GM21737 (cell line): Measurements from ENCODE around the gene SLC15A5.

Experiments
- ATAC-seq: cut with Tn5 transposase; IDR thresholded peaks from one replicate; pipeline ENCODE4 v1.9.1; 2021; ENCODE audit warnings: mild to moderate bottlenecking, moderate library complexity; ENCODE audit not compliant: unreplicated experiment

Gene SLC15A5, protein sequence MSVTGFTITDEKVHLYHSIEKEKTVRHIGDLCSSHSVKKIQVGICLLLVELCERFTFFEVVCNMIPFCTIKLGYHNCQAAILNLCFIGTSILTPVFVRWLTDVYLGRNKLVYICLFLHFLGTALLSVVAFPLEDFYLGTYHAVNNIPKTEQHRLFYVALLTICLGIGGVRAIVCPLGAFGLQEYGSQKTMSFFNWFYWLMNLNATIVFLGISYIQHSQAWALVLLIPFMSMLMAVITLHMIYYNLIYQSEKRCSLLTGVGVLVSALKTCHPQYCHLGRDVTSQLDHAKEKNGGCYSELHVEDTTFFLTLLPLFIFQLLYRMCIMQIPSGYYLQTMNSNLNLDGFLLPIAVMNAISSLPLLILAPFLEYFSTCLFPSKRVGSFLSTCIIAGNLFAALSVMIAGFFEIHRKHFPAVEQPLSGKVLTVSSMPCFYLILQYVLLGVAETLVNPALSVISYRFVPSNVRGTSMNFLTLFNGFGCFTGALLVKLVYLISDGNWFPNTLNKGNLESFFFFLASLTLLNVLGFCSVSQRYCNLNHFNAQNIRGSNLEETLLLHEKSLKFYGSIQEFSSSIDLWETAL

DNA sequence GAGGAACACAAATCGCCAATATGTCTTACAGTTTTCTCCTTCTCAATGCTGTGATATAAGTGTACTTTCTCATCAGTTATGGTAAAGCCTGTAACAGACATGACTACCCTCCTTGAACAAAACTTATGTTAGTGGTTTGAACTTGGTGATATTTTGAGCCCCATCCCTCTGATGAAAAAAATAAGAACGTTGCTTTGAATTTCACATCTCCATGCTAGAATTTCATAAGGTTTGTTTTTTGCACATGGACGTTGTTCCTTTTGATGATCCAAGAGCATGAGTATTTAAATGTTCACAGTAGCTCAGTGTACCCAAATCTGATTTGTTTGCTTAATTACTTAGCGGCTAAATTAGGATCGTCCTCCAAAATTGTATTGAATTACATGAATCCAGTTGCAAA lies at the start of gene SLC15A5:
TSS of gene SLC15A5 (minus strand) at position 101 of the 400 bp plus-strand sequence. CDS start at position 101, 0 bp downstream.
- no peak for ATAC-seq

DNA sequence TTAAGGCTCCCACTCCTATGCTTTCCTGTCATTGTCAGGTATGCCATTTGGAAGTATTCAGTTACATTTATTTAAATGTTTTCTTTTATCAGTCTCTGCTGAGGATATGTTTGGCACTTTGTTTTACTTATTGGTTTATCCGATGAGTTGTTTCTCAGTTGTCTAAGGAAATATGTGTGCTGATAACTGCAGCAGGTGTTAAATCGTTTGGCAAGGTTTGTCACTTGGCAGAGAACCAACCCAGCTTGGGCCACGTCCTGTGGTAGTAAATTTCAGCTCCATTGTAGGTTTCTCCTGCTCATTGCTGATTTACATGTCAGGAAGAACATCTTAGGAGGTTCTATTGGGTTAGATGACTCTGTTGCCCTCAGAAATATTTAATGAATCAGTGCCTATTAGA lies 47.9 kb upstream of the SLC15A5 start:
- no peak for ATAC-seq

DNA sequence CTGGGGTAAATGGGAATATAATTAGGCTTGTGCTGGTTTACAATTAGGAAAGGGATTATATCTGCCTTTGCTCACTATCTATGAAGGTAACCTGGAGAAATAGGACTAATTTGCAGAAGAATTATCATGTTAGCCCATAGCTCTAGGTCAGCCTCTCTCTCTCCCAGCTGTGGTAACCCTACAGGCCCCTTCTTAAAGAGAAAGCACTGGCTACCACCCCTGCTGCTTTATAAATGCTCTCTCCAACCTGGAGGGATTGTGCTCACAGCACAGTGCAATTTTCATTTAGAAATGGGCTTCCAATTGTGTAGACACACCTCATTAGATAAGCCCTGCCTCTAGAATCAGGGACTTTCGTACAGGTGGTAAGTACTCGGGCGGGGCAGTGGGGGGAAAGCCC lies 47.3 kb upstream of the SLC15A5 start:
- ATAC-seq: no peak

DNA sequence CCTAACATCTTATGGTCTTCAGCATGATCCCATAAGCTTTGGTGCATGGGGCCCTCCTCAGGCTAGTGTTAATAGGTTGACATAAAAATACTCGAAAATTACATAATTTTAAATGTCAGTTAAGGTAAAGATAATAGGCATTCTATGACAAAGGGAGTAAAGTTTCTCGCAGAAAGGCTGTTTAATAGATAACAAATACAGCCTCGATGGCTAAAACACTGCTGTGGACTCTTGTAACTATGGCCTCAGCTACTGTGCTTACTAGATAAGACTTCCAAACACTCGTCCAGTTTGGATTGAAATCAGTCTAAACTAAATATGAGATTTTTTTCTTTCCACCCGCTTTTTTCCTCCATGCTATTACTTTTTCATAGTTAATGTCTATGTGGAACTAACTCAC lies 46.8 kb upstream of the SLC15A5 start:
- ATAC-seq: no peak

DNA sequence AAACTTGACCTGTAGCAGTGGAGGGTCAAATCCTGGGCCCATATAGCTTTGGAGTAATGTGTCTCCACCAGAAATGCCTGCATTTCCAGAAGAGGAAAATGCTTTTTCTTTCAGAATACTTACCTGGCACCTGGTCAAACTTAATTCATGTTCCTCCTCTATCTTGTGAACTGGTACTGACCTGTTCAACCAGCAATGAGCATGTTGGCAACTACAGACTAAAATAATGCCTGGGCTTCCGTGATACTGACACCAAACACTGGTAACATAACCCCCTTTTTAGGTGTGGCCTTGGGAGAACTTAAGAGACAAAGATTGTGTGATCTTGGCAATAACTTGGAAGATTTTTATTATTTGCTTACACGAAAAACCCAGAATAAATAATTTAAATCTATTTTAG lies 46.2 kb upstream of the SLC15A5 start:
- no peak for ATAC-seq

DNA sequence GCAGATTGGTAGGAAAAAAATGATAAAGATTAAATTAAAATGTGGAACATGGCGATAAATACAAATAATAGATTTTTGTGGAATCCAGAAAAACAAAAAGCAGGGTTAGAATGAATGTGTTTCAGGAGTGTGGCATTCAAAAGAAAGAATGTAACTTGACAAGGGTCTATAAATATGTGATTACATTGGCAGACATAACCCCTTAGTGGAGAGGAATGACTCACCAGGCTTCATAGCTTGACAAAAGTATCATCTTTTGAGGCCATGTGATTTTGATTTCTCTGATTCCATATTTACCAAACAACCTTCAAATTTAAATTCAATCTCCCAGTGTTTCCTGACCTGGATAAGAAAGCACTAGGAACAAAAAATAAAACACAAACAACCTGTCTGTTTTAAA lies 45.5 kb upstream of the SLC15A5 start:
- ATAC-seq: no peak

DNA sequence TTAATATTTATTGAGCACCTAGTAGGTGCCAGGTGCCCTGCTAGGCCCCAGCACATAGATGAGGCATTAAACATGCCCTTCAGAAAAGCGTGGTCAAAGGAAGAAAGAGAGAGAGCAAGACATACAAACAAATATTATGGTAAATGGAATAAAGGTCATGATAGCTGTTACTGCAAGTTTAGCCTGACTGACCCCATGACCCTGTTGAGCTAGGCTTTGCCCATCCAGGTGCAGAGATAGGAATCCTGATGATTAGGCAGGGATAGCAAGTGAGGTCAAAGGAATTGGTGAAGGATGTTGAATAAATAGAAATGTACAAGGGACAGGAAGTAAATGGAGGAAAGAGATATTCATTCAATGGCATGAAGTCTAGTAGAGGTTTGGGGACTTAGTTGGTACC lies 33.4 kb upstream of the SLC15A5 start:
- ATAC-seq: no peak

DNA sequence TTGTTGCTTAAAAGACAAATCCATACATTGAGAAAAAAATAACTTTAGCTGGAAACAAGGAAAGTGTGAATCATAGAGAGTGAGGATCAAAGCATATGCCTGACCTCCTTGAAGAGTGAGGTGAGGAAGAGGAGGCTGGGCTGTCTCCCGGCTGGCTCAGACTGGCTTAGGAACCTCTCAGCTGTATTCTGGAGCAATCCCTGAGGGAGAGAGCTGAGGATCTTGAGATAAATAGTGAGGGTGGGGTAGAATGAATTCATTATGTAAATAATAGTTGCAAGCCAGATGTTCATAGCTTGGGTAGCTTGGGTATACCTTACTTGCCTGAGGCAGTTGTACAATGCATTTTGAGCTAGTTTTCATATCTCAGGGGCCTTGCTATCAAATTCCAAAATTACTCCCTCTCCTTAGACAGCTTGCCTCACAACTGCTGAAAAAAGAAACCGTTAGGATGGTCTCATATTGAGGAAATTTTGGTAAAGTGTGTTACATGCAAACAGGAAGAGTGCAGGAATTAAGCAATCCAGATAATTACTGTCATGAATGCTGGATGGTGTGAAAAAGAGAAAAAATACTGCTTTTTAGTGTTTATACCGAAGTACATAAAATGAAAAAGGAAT lies 30.5 kb upstream of the SLC15A5 start:
- ATAC-seq: no peak

DNA sequence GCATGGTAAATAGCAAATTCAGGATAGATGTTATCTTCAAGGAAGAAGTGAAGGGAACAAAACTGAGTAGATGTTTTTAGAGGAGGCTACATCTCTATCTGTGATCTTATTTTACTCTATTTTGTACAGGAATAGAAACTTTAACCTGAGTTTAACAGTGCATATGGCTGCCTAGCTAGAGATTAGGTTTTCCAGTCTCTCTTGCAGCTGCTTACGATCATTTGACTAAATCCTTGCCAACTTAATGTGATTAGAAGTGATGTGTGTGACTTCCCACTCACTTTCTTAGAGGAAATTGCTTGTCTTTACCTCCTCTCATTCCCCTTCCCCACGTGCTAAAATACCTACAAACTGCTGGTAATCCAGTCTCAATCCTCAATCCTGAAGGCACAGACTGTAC lies 26.5 kb upstream of the SLC15A5 start:
- no peak for ATAC-seq

DNA sequence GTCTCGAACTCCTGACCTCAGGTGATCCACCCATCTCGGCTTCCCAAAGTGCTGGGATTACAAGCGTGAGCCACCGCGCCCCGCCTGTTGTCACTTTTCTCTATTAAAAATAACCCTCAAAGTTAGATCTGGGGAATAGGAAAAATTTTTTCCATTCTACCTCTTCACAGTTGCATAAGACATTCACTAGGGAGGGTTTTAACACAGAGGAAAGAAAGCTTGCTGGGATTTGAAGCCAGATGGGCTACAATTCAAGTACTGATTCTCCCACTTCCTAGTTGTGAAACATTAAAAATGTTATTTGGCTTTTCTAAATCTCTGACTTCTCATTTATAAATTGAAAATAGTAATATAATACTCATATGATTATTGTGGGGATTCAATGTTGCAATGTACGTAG lies 23.3 kb upstream of the SLC15A5 start:
- ATAC-seq: no peak

DNA sequence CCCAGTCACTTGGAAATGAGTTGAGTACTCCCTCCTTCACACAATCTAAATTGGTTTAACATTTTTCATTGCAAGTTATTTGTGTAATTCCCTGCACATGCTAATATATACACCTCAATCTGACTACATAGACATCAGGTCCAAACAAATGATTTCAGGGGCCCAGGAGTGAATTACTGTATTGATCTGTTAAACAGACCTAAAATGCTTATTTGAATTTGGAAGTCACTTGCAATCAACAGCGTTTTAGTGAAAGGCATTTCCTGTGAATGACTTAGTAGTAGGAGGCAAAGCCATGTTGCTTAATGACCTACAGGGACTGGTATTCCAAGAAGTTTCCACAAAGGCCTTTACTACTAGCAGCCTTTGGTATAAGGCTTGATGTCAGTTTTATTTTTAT lies 22.6 kb upstream of the SLC15A5 start:
- no peak for ATAC-seq

DNA sequence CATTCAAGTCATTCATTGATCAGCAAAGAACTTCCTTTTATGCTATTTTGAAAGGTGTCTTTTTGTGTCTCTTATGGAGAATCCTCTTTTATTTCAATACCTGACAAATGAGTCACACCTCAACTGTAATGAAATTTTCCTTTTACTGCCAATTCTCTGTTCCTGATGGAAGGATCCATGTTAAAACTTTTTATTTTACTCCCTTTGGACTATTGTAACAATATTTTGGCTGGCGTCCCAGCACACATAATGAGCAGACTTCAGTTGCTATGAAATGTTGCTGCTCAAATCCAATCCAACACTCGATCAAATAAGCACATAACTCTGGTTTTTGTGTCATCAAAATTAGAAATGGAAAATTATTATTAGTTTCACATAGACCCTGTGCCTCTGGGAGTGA lies 21.9 kb upstream of the SLC15A5 start:
- ATAC-seq: no peak

DNA sequence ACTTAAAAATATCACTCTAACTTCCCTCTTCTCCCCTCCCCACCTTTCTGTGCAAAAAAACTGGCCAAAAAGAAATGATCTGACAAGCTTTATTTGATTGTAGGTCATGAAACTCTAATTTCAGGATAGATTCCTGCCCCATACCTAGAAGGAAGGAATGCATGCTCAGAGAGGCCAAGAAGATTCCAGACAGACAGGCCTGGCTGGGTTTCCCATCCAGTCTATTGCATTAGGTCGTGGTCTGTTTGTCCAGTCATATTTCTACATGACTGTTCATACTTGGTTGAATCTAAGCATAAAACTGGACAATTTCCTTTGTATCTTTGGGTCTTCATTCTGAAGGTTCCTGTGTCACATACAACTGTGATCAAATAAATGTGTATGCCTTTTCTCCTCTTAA lies 20.0 kb upstream of the SLC15A5 start:
- no peak for ATAC-seq

DNA sequence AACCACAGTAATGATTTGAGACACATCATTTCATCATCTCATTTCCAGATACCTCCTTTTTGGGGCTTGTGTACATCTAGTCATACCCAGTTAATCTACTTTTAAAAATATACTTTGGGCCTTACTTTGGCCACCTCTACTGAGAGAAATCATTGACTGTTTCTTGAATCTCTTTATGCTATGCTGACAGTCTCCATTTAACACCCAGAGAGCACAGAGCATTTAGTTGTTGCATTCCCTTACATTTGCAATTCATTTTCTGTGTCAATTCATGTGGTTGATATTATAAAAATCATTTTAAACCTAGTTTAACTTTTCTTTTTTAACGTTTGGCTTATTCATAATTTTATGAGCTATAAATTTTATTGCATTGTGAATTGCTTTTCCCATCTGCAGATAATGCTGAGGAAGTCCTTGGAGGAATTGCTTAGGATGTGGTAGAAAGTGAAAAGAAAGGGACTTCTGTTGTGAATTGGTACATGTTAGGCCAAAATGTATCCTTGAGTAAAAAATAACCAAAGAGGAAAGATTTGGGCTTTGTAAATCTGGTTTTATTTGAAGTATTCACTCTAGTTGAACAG lies 17.0 kb upstream of the SLC15A5 start:
- no peak for ATAC-seq

DNA sequence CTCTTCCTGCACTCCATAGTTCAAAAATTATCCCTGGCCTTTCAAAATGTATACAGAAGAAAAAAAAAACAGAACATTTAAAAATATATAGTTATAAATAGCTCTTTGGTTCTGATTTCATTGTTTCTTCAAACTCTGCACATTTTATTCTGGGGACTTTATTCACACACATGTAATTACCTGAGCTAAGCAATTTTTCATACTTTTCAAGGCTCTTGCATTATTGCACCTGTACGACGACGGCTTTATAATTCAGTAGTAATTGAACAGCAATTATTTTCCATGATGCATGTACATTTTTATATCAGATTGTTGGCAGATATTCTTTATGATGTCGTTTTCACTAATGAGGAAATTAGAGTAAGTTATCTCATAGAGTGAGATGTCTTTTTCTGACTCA lies 13.5 kb upstream of the SLC15A5 start:
- no peak for ATAC-seq

DNA sequence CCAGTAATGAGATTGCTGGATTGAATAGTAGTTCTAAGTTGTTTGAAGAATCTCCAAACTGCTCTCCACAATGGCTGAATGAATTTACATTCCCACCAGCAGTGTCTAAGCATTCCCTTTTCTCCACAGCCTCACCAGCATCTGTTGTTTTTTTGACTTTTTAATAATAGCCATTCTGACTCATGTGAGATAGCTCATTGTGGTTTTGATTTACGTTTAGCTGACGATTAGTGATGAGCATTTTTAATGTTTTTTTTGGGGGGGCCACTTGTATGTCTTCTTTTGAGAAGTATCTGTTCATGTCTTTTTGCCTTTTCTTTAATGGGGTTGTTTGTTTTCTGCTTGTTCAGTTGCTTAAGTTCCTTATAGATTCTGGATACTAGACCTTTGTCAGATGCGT lies 8.1 kb upstream of the SLC15A5 start:
- ATAC-seq: no peak

DNA sequence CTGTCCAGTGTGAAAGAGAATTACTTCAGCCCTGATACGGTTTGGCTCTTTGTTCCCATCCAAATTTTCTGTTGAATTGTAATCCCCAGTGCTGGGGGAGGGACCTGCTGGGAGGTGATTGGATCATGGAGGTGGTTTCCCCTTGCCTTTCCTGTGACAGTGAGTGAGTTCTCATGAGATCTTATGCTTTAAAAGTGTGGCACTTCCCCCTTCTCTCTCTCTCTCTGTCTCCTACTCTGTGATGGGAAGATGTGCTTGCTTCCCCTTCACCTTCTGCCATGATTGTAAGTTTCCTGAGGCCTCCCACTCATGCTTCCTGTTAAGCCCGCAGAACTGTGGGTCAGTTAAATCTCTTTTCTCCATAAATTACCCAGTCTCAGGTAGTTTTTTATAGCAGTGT lies 5.5 kb upstream of the SLC15A5 start:
- ATAC-seq: no peak

DNA sequence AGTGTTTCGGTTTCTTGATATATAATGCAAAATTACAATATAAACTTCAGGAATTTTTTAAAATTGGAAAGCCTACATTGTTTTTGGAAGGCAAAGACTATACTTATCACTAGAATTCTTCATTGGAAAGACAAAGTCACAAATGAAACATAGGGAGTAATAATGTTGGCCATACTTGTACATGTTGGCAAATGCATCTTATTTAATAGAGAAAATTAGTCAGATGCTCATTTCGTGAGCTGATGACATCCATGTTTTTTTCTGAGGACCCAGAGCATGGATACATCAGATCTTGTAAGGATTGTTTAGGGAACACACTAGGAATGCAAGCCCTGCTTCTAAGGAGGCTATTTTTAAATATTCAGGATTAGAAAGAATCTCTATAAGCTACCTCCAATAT lies 4.6 kb upstream of the SLC15A5 start:
- no peak for ATAC-seq

DNA sequence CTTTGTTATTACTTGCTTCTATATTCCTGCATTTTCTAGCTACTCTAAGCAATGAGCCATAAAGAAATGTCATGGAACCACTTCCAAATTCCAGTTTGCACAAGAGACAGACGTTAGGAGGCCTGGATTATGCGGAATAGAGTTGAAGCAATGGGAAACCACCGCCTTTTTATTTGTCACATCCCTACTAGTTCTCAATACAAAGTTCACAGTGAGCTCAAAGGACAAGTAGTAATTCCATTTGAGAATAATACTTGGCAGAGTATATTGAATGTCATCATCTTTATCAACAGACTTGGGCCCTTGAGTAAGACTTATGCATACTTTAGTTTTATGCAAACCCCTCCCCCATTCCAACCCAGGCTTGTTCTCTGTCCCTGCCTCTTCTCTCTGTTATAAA lies 3.7 kb upstream of the SLC15A5 start:
- ATAC-seq: no peak

DNA sequence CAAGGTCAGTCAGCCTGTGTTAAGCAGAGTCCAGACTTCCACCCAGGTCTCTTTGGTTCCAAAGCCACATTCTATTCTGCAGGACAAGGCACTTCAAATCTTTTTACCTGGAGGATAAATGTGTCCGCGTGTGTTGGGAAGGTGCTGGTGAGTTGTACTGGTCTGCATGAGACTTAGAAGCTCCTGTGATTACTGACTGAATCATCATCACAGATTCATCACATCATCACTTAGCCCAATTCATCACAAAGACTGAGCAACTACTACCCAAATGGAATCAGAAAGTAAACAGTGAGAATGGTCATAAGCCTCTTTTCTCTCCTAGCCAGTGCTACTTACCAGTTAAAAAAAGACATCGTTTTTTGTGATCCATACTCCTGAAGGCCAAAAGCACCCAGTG lies 5.3 kb downstream of the SLC15A5 start:
- no peak for ATAC-seq

DNA sequence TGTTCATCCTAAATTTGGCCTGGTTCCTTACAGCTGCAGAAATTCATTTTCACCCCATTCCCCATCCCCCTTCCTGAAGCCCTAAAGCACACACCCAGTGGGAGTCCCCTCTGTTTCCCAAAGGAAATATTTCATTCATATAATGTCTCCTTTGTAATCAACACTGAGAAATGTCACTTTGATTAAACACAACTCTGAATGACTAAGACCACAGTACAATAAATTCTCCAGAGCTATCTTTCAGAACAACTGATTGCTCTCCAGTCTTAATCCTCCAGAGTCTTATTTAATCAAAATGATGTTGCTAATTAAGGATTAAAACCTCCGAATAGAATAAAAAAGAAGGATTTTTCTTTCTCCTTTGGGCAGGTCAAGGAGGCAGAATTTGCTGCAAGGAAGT lies 6.4 kb downstream of the SLC15A5 start:
- no peak for ATAC-seq

DNA sequence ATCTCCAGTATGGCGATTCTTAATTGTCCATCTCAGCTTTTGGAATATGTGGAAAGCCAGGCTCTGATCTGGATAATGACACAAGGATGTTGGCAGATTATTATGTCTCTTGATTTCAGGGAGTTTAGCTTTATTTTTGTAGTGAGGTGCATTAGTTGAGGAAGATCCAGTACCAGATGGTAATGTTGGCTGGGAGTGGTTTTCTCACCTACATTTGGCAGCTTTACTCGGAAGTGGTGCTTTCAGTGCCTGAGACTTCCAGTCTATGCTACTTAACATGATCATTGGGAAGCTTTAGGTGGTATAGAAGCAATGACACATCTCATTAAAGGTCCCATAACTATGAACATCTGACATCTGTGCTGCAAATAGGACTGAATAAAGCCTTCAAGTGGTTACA lies 7.5 kb downstream of the SLC15A5 start:
- ATAC-seq: no peak
